ENCODE data around the gene DAB2.

GRCh38 chr5:39368116-39368515 is 56.7 kb downstream of the DAB2 start:
- TF ChIP-seq POLR2A (IDR thresholded peaks at IDR 0.05) (no peak), CTCF (IDR thresholded peaks at IDR 0.05 in 4 of 5, conservative IDR thresholded peaks at IDR 0.05 in 1 of 5) (no peak)

Data from gastrocnemius medialis (tissue), 4 donors.